GM21367 (cell line): ENCODE measurements around the gene TMEM39B.
"Not testable (repeated sequence)": the region's sequence is repeated elsewhere in the genome, so short reads cannot be mapped to it uniquely, and the experiment has no call there.

Source experiments
- ATAC-seq: cut with Tn5 transposase; IDR thresholded peaks from one replicate; pipeline ENCODE4 v1.9.1; 2021; ENCODE audit not compliant: unreplicated experiment

The TMEM39B gene

GRCh38 chr1:32072622-32073298 lies at the start of gene TMEM39B:
TSS of gene TMEM39B (plus strand) at chr1:32072939. CDS start at chr1:32073048, 109 bp downstream.
- peak; percentile 72 for ATAC-seq

- no peak for ATAC-seq
These were observed 49.4 kb upstream of the TMEM39B start for GRCh38 chr1:32023351-32023750.

- no peak for ATAC-seq
These were observed 47.2 kb upstream of the TMEM39B start for GRCh38 chr1:32025515-32025914.

- ATAC-seq: no peak
These were observed 44.0 kb upstream of the TMEM39B start for GRCh38 chr1:32028746-32029145.

GRCh38 chr1:32031578-32032274 lies 41.0 kb upstream of the TMEM39B start:
- no peak for ATAC-seq

- no peak for ATAC-seq
These were observed 40.5 kb upstream of the TMEM39B start for GRCh38 chr1:32032275-32032615.

GRCh38 chr1:32035119-32035518 lies 37.6 kb upstream of the TMEM39B start:
- no peak for ATAC-seq

- ATAC-seq: no peak
These were observed 32.0 kb upstream of the TMEM39B start for GRCh38 chr1:32040711-32041110.

- ATAC-seq: no peak
These were observed 30.4 kb upstream of the TMEM39B start for GRCh38 chr1:32042330-32042729.

GRCh38 chr1:32044234-32044633 lies 28.5 kb upstream of the TMEM39B start:
- no peak for ATAC-seq

- no peak for ATAC-seq
These were observed 27.0 kb upstream of the TMEM39B start for GRCh38 chr1:32045772-32046171.

- no peak for ATAC-seq
These were observed 25.0 kb upstream of the TMEM39B start for GRCh38 chr1:32047701-32048100.

GRCh38 chr1:32048440-32048839 lies 24.3 kb upstream of the TMEM39B start:
- ATAC-seq: no peak

- no peak for ATAC-seq
These were observed 21.0 kb upstream of the TMEM39B start for GRCh38 chr1:32051706-32052105.

- no peak for ATAC-seq
These were observed 19.9 kb upstream of the TMEM39B start for GRCh38 chr1:32052887-32053286.

GRCh38 chr1:32055416-32055815 lies 17.3 kb upstream of the TMEM39B start:
- ATAC-seq: no peak

GRCh38 chr1:32056598-32056997 lies 16.1 kb upstream of the TMEM39B start:
- ATAC-seq: no peak

GRCh38 chr1:32060914-32061313 lies 11.8 kb upstream of the TMEM39B start:
- no peak for ATAC-seq

GRCh38 chr1:32062867-32063230 lies 9.9 kb upstream of the TMEM39B start:
- ATAC-seq: no peak

GRCh38 chr1:32063261-32063681 lies 9.5 kb upstream of the TMEM39B start:
- no peak for ATAC-seq

- ATAC-seq: not testable (repeated sequence)
These were observed 6.9 kb upstream of the TMEM39B start for GRCh38 chr1:32065613-32066488.

GRCh38 chr1:32066489-32066873 lies 6.3 kb upstream of the TMEM39B start:
- ATAC-seq: no peak
